WTC11 (cell line): ENCODE data around the gene S1PR3.

Source experiments
- AFF4 ChIP-seq: sonication (generic); formaldehyde crosslinking; IDR thresholded peaks from 2 replicates; pipeline ENCODE4 v1.8.1; 2023; ENCODE audit warnings: mild to moderate bottlenecking, missing genetic modification reagents, borderline replicate concordance
- ARID4B ChIP-seq: sonication (generic); formaldehyde crosslinking; IDR thresholded peaks from 2 replicates; pipeline ENCODE4 v1.8.0; 2023; ENCODE audit warnings: missing genetic modification reagents, mild to moderate bottlenecking, borderline replicate concordance
- CREB1 ChIP-seq: sonication (generic); formaldehyde crosslinking; IDR thresholded peaks from 2 replicates; pipeline ENCODE4 v1.8.0; 2023; ENCODE audit warnings: mild to moderate bottlenecking, missing genetic modification reagents
- CTCF ChIP-seq: fragments of 200-600 bp; IDR thresholded peaks from 2 replicates; pipeline ENCODE4 v1.8.0; 2022; ENCODE audit warnings: antibody characterized with exemption
- ELF4 ChIP-seq: sonication (generic); formaldehyde crosslinking; IDR thresholded peaks from 2 replicates; pipeline ENCODE4 v1.8.1; 2022; ENCODE audit warnings: low read depth, mild to moderate bottlenecking, moderate library complexity, missing genetic modification reagents
- HMGXB4 ChIP-seq: sonication (generic); formaldehyde crosslinking; IDR thresholded peaks from 2 replicates; pipeline ENCODE4 v1.8.1; 2023; ENCODE audit warnings: mild to moderate bottlenecking, moderate library complexity, missing genetic modification reagents
- IRF2 ChIP-seq: sonication (generic); formaldehyde crosslinking; IDR thresholded peaks from 2 replicates; pipeline ENCODE4 v1.8.0; 2022; ENCODE audit warnings: low read depth, missing genetic modification reagents, borderline replicate concordance
- NR2C2 ChIP-seq: sonication (generic); formaldehyde crosslinking; IDR thresholded peaks from 2 replicates; pipeline ENCODE4 v1.8.0; 2022; ENCODE audit warnings: mild to moderate bottlenecking, missing genetic modification reagents
- PREB ChIP-seq: sonication (generic); formaldehyde crosslinking; IDR thresholded peaks from 2 replicates; pipeline ENCODE4 v1.8.1; 2022; ENCODE audit warnings: mild to moderate bottlenecking, missing genetic modification reagents, moderate library complexity, borderline replicate concordance
- SMAD4 ChIP-seq: sonication (generic); formaldehyde crosslinking; IDR thresholded peaks from 2 replicates; pipeline ENCODE4 v1.8.0; 2022; ENCODE audit warnings: mild to moderate bottlenecking, missing genetic modification reagents
- ZNF138 ChIP-seq: sonication (generic); formaldehyde crosslinking; conservative IDR thresholded peaks from 2 replicates; pipeline ENCODE4 v1.8.1; 2022; ENCODE audit warnings: mild to moderate bottlenecking, moderate library complexity, missing genetic modification reagents
- ZNF281 ChIP-seq: sonication (generic); formaldehyde crosslinking; IDR thresholded peaks from 2 replicates; pipeline ENCODE4 v1.8.0; 2023; ENCODE audit warnings: mild to moderate bottlenecking, missing genetic modification reagents

- TF ChIP-seq IRF2 (CRISPR knock-in tag) (no peak), AFF4 (CRISPR knock-in tag) (no peak), CREB1 (CRISPR knock-in tag) (no peak), CTCF (no peak), ARID4B (CRISPR knock-in tag) (no peak), HMGXB4 (CRISPR knock-in tag) (no peak), ELF4 (CRISPR knock-in tag) (no peak), NR2C2 (CRISPR knock-in tag) (no peak), ZNF138 (CRISPR knock-in tag) (no peak), PREB (CRISPR knock-in tag) (no peak), SMAD4 (CRISPR knock-in tag) (no peak), ZNF281 (CRISPR knock-in tag) (no peak)
These were observed 16.6 kb upstream of the S1PR3 start for GRCh38 chr9:88974641-88975040.
